WI38 (cell line): ENCODE results near the gene CRYL1.

ENCODE experiments used
- H3K4me3 ChIP-seq: 2 replicates; pipeline ENCODE4 v1.5.1; 2011; ENCODE audit warnings: low read depth, mild to moderate bottlenecking, control low read depth, low read length
- TF ChIP-seq, protein P1 (sequence below): IDR thresholded peaks from 2 replicates; pipeline ENCODE4 v1.5.1; 2012; ENCODE audit warnings: low read depth, mild to moderate bottlenecking, control low read depth, low read length

Gene CRYL1

DNA sequence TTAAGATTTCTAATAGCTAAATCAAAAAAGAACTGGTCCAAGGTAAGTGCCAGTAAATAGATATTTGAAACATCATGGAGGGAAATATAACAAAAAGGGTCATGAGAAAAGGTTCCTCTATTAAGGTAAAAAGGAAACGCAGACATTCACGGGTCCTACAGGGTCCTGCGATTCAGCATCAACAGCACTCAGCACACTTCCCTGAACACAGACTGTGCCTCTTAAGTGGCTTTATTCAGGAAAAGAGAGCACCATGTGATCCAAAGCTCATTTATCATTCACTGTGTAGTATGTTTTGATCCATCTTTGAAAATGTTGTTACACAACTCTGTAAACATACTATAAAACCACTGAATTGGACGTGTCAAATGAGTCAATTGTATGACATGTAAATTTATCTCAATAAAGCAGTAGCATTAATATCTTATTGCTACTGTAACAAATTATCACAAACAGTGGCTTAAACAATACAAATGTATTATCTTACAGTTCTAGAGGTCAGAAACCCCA, 33.7 kb downstream of the CRYL1 start:
- no peak overlapping the region for H3K4me3 ChIP-seq
- TF ChIP-seq, protein P1, sequence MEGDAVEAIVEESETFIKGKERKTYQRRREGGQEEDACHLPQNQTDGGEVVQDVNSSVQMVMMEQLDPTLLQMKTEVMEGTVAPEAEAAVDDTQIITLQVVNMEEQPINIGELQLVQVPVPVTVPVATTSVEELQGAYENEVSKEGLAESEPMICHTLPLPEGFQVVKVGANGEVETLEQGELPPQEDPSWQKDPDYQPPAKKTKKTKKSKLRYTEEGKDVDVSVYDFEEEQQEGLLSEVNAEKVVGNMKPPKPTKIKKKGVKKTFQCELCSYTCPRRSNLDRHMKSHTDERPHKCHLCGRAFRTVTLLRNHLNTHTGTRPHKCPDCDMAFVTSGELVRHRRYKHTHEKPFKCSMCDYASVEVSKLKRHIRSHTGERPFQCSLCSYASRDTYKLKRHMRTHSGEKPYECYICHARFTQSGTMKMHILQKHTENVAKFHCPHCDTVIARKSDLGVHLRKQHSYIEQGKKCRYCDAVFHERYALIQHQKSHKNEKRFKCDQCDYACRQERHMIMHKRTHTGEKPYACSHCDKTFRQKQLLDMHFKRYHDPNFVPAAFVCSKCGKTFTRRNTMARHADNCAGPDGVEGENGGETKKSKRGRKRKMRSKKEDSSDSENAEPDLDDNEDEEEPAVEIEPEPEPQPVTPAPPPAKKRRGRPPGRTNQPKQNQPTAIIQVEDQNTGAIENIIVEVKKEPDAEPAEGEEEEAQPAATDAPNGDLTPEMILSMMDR = no peak

- TF ChIP-seq, protein P1 = no peak
- H3K4me3 ChIP-seq = no peak overlapping the region
Measured at GRCh38 chr13:20489185-20489820, 36.4 kb downstream of the CRYL1 start.

GRCh38 chr13:20487927-20488326, 37.7 kb downstream of the CRYL1 start:
- H3K4me3 ChIP-seq = no peak overlapping the region
- TF ChIP-seq, protein P1 = no peak

DNA sequence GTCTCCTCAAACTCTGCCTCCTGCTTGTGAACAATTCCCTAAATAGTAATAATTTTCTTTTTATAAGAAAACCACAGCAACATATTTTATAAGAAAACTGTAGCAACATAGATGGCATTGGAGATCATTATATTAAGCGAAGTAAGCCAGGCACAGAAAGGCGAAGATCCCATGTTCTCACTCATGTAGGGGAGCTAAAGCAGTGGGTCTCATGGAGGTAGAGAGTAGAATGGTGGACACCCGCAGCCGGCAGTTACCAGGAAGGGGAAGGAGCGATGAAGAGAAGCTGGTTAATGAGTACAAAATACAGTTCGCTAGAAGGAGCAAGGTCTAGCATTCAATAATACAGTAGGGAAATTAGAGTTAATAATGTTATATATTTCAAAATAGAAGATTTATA, 42.9 kb downstream of the CRYL1 start:
- TF ChIP-seq, protein P1 = no peak
- no peak overlapping the region for H3K4me3 ChIP-seq

DNA sequence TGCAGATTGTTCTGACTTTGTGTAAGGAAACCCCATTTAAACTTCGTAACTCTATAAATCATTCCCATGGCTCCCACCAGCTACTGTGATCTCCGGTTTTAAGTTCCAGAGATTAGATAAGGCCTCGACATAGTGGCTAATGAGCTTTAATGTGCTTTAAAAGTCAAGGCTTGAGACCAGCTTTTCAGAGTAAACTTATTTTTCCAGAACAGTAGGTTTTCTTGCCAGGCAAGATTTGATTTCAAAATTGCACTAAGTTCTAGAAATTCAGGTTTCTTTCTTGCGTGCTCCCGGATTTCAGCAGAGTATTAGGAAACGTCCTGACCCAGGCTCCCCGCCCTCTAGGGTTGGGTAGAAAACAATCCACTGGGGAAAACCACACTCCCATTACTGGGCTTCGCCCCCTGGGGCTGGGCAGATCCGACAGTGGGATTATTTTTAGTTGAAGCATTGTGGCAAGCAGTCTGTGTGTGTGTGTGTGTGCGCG, 43.3 kb downstream of the CRYL1 start:
- TF ChIP-seq, protein P1 = no peak
- no peak overlapping the region for H3K4me3 ChIP-seq

DNA sequence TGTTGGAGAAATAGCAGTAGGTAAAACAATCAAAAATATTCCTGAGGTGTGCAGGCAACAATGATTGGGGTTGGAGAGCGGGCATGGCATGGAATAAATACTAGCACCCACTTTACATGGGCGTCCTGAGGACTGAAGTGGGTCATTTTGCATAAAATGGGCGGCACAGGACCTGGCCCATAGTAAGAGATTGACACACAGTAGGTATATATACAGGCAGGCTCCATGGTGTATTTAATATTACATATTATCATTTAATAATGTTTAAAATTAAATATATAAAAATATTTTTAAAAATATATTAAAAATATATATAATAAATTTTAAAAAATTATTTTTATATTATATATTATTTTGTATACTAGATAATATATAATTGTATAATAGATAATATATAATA, 48.3 kb downstream of the CRYL1 start:
- TF ChIP-seq, protein P1 = no peak
- no peak overlapping the region for H3K4me3 ChIP-seq

GRCh38 chr13:20475927-20476691, 49.5 kb downstream of the CRYL1 start:
- H3K4me3 ChIP-seq = no peak overlapping the region
- TF ChIP-seq, protein P1 = no peak
